Fibroblast of peridontal ligament (primary cell): ENCODE data around the gene ATXN7L3.

Experiments
- DNase-seq: peaks from one replicate; pipeline ENCODE4 v3.0.0-alpha.2; 2010; ENCODE audit errors: extremely low read depth

The ATXN7L3 gene

GRCh38 chr17:44218344-44219107, 18.8 kb upstream of the ATXN7L3 start:
- DNase-seq = peak; percentile 85

GRCh38 chr17:44217738-44218343, 18.2 kb upstream of the ATXN7L3 start:
- no peak for DNase-seq

GRCh38 chr17:44216694-44217093, 17.0 kb upstream of the ATXN7L3 start:
- no peak for DNase-seq

- no peak for DNase-seq
Measured at GRCh38 chr17:44216173-44216572, 16.5 kb upstream of the ATXN7L3 start.

- DNase-seq = no peak
Measured at GRCh38 chr17:44214896-44215295, 15.2 kb upstream of the ATXN7L3 start.

GRCh38 chr17:44214230-44214494, 14.5 kb upstream of the ATXN7L3 start:
- DNase-seq = no peak

GRCh38 chr17:44213403-44214229, 13.9 kb upstream of the ATXN7L3 start:
- DNase-seq = no peak

GRCh38 chr17:44212507-44213402, 13.1 kb upstream of the ATXN7L3 start:
- DNase-seq = no peak

GRCh38 chr17:44211281-44212265, 11.9 kb upstream of the ATXN7L3 start:
- no peak for DNase-seq

GRCh38 chr17:44210342-44211192, 10.9 kb upstream of the ATXN7L3 start:
- peak; percentile 54 for DNase-seq

GRCh38 chr17:44209786-44210341, 10.2 kb upstream of the ATXN7L3 start:
- no peak for DNase-seq

GRCh38 chr17:44207743-44208142, 8.1 kb upstream of the ATXN7L3 start:
- DNase-seq = no peak

GRCh38 chr17:44207319-44207718, 7.6 kb upstream of the ATXN7L3 start:
- no peak for DNase-seq

GRCh38 chr17:44206825-44207155, 7.1 kb upstream of the ATXN7L3 start:
- DNase-seq = no peak

GRCh38 chr17:44205962-44206824, 6.5 kb upstream of the ATXN7L3 start:
- no peak for DNase-seq

- DNase-seq = peak; percentile 46
Measured at GRCh38 chr17:44204441-44204882, 4.8 kb upstream of the ATXN7L3 start.

GRCh38 chr17:44203731-44204440, 4.2 kb upstream of the ATXN7L3 start:
- DNase-seq = peak; percentile 59

- no peak for DNase-seq
Measured at GRCh38 chr17:44202756-44203155, 3.1 kb upstream of the ATXN7L3 start.
